ENCODE results near the gene SAE1. TPM values are rescaled to one million over a fixed set of nuclear protein-coding genes. Genes with fewer than 3 reads are reported as not detected.

SAE1 gene
- total RNA-seq, 2 donors from 2014 or later, result 187 to 240 TPM

DNA sequence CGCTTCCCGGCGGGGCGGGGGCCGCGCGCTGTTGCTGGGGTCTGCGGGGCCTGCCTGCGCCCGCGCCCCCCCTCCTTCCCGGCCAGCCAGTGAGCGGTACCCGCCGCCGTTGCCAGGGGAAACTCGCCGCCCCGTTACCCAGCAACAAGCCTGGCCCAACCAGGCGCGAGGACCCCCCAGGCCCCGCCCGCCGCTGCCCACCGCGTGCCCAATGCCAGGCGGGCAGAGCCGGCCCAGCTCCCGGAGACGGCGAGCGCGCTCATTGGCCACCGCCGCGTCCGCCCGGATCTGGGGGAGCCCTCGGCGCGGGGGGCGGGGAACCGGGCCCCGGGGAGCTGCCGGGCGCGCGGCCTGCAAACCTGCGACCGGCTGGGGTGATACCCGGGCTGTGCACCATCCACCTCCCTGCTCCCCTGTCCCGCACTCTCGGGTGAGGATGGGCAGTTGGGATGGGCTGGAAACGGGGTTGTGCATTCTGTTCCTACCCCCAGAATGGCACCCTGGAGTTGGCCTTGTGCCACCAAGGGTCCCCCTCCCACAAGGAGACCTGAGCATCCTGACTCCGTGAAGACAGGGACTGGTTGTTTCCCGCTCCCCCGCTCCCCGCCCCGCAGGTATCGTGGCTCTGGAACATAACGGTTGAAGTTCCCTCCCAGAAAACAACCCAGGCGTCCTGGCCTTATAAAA lies 109.1 kb downstream of the SAE1 start:
- no peak overlapping the region for H3K9ac ChIP-seq (ENCODE audit: extremely low read depth, low read length, poor library complexity, severe bottlenecking)
- H3K27ac Mint-ChIP-seq, result no peak overlapping the region

DNA sequence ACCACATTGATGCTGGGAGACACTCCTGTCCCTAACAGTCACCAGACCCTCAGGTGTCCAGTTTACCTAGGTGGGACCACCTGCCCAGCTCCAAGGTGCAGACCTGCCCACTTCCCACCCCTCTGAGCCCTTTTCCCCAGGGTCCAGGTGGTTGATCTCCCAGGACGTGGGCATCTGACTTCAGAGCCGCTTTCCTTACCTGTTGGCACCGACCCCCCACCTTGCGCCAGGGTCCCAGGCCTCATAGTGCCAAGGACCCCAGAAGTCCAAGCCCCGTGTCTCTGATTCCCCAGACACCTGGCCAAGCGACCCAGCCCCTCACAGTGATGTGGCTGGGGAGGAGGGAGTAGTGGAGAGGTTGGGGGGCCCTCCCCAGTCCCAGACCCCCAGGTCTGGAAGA lies 109.9 kb downstream of the SAE1 start:
- peak overlapping the region; percentile 18 for H3K4me3 Mint-ChIP-seq
- Histone ChIP-seq H3K36me3 (ENCODE audit: control insufficient read depth, insufficient read depth, low read length) (no peaks in the 10 kb centered on the region), H3K4me3 (ENCODE audit: low read length) (no peak overlapping the region), H3K27me3 (ENCODE audit: control insufficient read depth, insufficient read depth, low read length, poor library complexity, severe bottlenecking) (peaks cover 44% of the 10 kb centered on the region), H3K9me3 (ENCODE audit: control insufficient read depth, low read length) (no peaks in the 10 kb centered on the region), H3K9ac (ENCODE audit: extremely low read depth, low read length, poor library complexity, severe bottlenecking) (no peak overlapping the region), H3K27ac (ENCODE audit: low read depth, low read length) (no peak overlapping the region), H3K4me1 (ENCODE audit: control insufficient read depth, insufficient read depth, low read length) (peaks cover 6% of the 10 kb centered on the region)
- peaks cover 41% of the 10 kb centered on the region for H3K27me3 Mint-ChIP-seq (ENCODE audit: insufficient read depth)
- TF ChIP-seq, protein P1, sequence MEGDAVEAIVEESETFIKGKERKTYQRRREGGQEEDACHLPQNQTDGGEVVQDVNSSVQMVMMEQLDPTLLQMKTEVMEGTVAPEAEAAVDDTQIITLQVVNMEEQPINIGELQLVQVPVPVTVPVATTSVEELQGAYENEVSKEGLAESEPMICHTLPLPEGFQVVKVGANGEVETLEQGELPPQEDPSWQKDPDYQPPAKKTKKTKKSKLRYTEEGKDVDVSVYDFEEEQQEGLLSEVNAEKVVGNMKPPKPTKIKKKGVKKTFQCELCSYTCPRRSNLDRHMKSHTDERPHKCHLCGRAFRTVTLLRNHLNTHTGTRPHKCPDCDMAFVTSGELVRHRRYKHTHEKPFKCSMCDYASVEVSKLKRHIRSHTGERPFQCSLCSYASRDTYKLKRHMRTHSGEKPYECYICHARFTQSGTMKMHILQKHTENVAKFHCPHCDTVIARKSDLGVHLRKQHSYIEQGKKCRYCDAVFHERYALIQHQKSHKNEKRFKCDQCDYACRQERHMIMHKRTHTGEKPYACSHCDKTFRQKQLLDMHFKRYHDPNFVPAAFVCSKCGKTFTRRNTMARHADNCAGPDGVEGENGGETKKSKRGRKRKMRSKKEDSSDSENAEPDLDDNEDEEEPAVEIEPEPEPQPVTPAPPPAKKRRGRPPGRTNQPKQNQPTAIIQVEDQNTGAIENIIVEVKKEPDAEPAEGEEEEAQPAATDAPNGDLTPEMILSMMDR (conservative IDR thresholded peaks at IDR 0.05), result no peak
- H3K36me3 Mint-ChIP-seq (ENCODE audit: low read depth), result no peaks in the 10 kb centered on the region
- no peaks in the 10 kb centered on the region for H3K9me3 Mint-ChIP-seq
- H3K4me1 Mint-ChIP-seq, result peaks cover 3% of the 10 kb centered on the region
- no peak overlapping the region for H3K27ac Mint-ChIP-seq
- WGBS, 2 experiments (ENCODE audit: insufficient coverage in 1 of 2, insufficient read length in 1 of 2), result 71% methylated on average over 6 of the region's 6 CpGs; no CpG with 5 or more reads in 1 of the 2 experiments
- peak; percentile 54 for DNase-seq

More for the DNA sequence above, 109.1 kb downstream of the SAE1 start:
- Histone ChIP-seq H3K9me3 (ENCODE audit: control insufficient read depth, low read length) (no peaks in the 10 kb centered on the region), H3K36me3 (ENCODE audit: control insufficient read depth, insufficient read depth, low read length) (no peaks in the 10 kb centered on the region), H3K27me3 (ENCODE audit: control insufficient read depth, insufficient read depth, low read length, poor library complexity, severe bottlenecking) (peaks cover 44% of the 10 kb centered on the region), H3K27ac (ENCODE audit: low read depth, low read length) (no peak overlapping the region), H3K4me1 (ENCODE audit: control insufficient read depth, insufficient read depth, low read length) (peaks cover 6% of the 10 kb centered on the region), H3K4me3 (ENCODE audit: low read length) (no peak overlapping the region)
- peak; percentile 87 for DNase-seq
- Mint-ChIP-seq H3K9me3 (no peaks in the 10 kb centered on the region), H3K4me3 (peak overlapping the region; percentile 38), H3K27me3 (ENCODE audit: insufficient read depth) (peaks cover 37% of the 10 kb centered on the region), H3K36me3 (ENCODE audit: low read depth) (no peaks in the 10 kb centered on the region), H3K4me1 (peaks cover 3% of the 10 kb centered on the region)
- 5 to 9% methylated on average over 15 to 62 of the region's 62 CpGs for WGBS, 2 experiments (ENCODE audit: insufficient coverage in 1 of 2, insufficient read length in 1 of 2)
- TF ChIP-seq, protein P1 (conservative IDR thresholded peaks at IDR 0.05), result no peak

DNA sequence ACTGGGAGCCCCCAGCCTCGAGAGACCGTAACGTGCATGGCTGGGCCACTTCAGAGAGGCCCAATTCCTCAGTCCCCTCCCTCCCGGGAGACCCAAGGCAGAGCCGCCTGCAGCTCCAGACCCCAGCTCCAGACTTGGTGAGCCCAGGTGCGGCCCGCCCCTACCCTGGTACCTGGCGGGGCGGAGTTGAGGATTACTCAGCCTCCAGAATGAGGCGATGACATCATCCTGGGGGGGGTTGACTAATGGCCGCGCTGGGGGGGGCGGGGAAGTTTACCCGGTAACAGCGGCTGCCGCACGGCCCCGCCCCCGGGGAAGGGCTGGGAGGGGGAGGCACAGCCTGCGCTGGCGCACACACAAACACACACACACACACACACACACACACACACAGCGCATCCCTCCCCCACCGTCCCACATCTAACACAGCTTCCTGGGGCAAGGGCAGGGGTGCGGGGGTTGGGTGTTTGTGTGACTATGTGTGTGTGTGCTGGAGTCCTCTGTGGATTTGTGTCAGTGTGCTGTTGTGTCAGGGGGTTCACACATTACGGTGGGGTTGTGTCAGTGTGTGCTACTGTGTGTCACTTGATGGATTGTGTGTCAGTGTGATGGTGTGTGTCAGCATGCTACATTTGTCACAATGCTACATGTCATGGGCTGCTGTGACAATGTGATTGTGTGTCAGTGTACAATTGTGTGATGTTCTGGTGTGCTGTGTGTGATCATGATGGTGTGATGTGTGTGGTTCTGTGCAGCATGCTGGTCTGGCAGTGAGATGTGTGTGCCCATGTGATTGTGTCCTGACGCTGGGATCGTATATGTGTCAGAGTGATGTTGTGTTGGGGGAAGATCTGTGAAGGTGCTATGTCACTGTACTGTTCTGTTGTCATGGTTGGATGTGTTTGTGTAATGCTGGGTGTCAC lies 110.6 kb downstream of the SAE1 start:
- no peaks in the 10 kb centered on the region for H3K36me3 ChIP-seq (ENCODE audit: control insufficient read depth, insufficient read depth, low read length)
- 25 to 39% methylated on average over 7 to 17 of the region's 27 CpGs for WGBS, 2 experiments (ENCODE audit: insufficient coverage in 1 of 2, insufficient read length in 1 of 2)
- H3K4me3 Mint-ChIP-seq, result peak overlapping the region; percentile 18
- no peaks in the 10 kb centered on the region for H3K9me3 Mint-ChIP-seq
- no peak overlapping the region for H3K9ac ChIP-seq (ENCODE audit: extremely low read depth, low read length, poor library complexity, severe bottlenecking)
- H3K4me1 Mint-ChIP-seq, result peaks cover 3% of the 10 kb centered on the region
- TF ChIP-seq, protein P1 (conservative IDR thresholded peaks at IDR 0.05), result no peak
- H3K36me3 Mint-ChIP-seq (ENCODE audit: low read depth), result no peaks in the 10 kb centered on the region
- peaks cover 6% of the 10 kb centered on the region for H3K4me1 ChIP-seq (ENCODE audit: control insufficient read depth, insufficient read depth, low read length)
- H3K4me3 ChIP-seq (ENCODE audit: low read length), result no peak overlapping the region
- H3K27ac ChIP-seq (ENCODE audit: low read depth, low read length), result no peak overlapping the region
- no peak overlapping the region for H3K27ac Mint-ChIP-seq
- peaks cover 44% of the 10 kb centered on the region for H3K27me3 ChIP-seq (ENCODE audit: control insufficient read depth, insufficient read depth, low read length, poor library complexity, severe bottlenecking)
- H3K9me3 ChIP-seq (ENCODE audit: control insufficient read depth, low read length), result no peaks in the 10 kb centered on the region
- peak; percentile 97 for DNase-seq
- peaks cover 38% of the 10 kb centered on the region for H3K27me3 Mint-ChIP-seq (ENCODE audit: insufficient read depth)

All from endodermal cell (in vitro differentiated cells).